Gastroesophageal sphincter (tissue), 3 donors: ENCODE data around the gene MEI4.

ENCODE experiments used
- POLR2A ChIP-seq, 2 donors: fragments of 450-650 bp; IDR thresholded peaks; one replicate each; pipeline ENCODE4 v1.6.1; 2017; ENCODE audit warnings: antibody characterized with exemption in 2 of 2, mild to moderate bottlenecking in 2 of 2, moderate library complexity in 1 of 2
- POLR2AphosphoS5 ChIP-seq: sonication (generic); formaldehyde crosslinking; IDR thresholded peaks from one replicate; pipeline ENCODE4 v1.6.1; 2017; ENCODE audit warnings: antibody characterized with exemption
- TF ChIP-seq, protein P1 (sequence below), 4 experiments: fragments of 200-600 bp in 2 of 4; fragments of 450-650 bp in 2 of 4; sonication (generic) in 1 of 4; IDR thresholded peaks; one replicate each; pipeline ENCODE4 v1.5.1; 2017 to 2019; ENCODE audit warnings: antibody characterized with exemption in 4 of 4, mild to moderate bottlenecking in 2 of 4, moderate library complexity in 2 of 4

DNA sequence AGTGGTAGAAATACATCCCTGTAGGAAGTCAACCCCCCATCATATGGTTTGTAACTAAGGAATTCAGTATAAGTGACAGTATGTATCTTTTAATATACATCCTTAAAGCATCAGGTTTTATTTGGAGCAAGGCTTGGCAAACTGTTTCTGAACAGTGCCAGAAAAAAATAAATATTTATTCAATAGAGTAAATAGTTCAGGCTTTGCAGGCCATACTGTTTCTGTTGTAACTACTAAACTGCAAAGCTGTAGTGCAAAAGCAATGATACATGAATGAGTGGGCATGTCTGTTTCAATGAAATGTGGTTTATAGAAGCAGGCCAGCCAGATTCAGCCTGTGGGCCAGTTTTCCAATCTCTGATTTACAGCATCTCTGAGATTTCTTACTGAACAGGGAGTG lies 977 bp downstream of the MEI4 start:
- TF ChIP-seq, protein P1, sequence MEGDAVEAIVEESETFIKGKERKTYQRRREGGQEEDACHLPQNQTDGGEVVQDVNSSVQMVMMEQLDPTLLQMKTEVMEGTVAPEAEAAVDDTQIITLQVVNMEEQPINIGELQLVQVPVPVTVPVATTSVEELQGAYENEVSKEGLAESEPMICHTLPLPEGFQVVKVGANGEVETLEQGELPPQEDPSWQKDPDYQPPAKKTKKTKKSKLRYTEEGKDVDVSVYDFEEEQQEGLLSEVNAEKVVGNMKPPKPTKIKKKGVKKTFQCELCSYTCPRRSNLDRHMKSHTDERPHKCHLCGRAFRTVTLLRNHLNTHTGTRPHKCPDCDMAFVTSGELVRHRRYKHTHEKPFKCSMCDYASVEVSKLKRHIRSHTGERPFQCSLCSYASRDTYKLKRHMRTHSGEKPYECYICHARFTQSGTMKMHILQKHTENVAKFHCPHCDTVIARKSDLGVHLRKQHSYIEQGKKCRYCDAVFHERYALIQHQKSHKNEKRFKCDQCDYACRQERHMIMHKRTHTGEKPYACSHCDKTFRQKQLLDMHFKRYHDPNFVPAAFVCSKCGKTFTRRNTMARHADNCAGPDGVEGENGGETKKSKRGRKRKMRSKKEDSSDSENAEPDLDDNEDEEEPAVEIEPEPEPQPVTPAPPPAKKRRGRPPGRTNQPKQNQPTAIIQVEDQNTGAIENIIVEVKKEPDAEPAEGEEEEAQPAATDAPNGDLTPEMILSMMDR (IDR thresholded peaks at IDR 0.05) = no peak
- TF ChIP-seq POLR2AphosphoS5 (no peak), POLR2A (IDR thresholded peaks at IDR 0.05) (no peak)
